Measurements from ENCODE around the gene C1GALT1C1.

- TF ChIP-seq POLR2A (IDR thresholded peaks at IDR 0.05) (no peak), CTCF (IDR thresholded peaks at IDR 0.05) (no peak), EP300 (IDR thresholded peaks at IDR 0.05) (no peak)
Observed at GRCh38 chrX:120638619-120639018, 8.8 kb upstream of the C1GALT1C1 start.

Measured in tibial nerve (tissue), 4 donors.